ENCODE data around the gene GFRA4.

The GFRA4 gene

DNA sequence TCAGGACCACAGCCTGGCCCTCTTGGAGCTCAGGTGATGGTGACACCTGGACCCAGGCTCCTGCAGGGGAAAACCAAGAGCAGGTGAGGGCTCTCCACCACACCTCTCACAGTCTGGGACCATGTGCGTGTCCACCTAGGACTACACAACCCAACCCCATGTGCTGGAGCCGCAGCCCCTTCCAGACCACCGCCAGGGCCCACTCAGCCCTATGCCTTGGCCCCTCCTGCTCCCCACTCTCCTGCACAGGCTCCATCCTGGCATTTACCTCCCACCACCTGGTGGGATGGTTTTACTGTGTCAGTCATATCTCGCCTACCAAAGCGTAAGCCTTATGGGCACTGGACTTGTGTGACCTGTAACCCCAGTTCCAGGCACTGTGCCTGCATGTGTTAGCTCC lies 31.7 kb upstream of the GFRA4 start:
- no peak for DNase-seq (ENCODE audit: low read depth in 2 of 2, low spot score in 1 of 2)

DNA sequence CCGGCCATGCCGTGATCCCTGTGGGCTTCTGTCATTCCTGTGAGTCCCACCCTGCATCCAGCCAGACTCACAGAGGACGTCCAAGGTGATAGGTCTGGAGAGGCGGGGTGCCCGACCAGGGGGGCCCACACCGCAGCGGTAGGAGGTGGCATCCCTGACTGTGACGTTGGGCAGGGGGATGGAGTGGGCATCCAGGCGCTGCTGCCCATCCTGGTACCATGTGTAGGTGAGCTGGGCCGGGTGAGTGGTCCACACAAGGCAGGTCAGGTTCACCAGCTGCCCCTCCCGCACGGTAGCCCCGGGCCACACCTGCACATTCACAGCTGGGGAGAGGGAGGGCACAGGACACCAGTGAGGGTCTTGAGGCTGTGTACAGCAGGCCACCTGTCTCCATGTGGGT lies 30.2 kb upstream of the GFRA4 start:
- DNase-seq (ENCODE audit: low read depth in 2 of 2, low spot score in 1 of 2): no peak

DNA sequence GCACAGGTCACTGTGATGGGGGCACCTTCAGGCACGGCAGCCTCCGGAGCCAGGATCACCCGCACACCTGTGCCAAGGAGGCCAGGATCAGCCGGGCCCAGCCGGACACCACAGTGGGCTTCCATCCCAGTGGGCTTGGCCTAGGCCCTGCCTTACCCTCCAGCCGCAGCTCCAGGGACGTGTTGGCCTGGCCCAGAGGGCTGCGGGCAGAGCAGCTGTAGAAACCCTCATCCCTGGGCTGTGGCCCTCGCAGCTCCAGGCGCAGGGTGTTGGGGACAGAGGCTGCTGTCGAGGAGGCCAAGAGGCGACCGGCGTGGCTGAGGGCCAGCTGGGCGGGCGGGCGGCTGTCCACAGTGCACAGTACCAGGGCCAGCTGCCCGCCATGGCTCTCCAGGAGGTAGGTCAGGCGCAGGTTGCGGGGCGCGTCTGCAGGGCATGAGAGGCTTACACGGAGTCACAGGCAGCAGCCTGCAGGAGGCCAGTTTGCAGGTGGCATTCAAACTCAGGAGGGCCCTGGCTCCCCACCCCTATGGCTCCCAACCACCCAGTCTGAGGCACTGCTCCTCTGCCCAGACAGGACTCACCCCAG lies 29.6 kb upstream of the GFRA4 start:
- DNase-seq (ENCODE audit: low read depth in 2 of 2, low spot score in 1 of 2): no peak

DNA sequence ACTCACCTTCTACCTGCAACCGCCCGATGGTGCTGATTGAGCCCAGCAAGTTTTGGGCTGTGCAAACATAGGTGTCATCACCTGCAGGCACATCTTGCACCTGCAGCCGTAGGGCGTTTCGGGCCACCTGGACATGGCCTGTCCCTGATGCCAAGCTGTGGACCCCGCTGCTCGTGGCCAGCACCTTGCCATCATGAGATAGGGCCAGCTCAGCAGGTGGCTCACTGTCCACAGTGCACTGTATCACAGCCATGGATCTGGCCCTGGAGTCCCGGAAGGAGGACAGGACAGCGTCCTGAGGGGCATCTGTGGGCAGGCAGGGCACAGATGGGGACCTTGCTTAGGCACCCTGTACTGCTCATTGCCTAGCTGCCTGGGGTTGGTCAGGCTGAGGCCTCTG lies 28.7 kb upstream of the GFRA4 start:
- no peak for DNase-seq (ENCODE audit: low read depth in 2 of 2, low spot score in 1 of 2)

DNA sequence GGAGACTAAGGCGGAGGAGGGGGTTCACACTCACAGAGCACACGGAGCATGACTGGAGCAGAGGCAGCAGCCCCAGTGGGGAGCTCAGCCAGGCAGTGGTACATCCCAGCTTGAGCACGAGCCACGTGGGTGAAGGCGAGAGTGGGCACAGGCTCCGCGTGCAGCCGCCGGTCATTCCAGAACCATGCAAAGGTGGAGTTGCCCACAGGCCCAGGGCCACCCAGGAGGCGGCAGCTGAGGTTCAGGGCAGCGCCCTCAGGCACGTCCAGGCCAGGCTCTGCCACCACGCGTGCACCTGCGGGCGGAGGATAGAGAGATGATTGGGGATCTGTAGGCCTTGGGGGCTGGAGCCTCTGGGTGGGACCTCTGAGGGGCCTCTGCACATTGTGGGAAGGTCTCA lies 28.1 kb upstream of the GFRA4 start:
- DNase-seq (ENCODE audit: low read depth in 2 of 2, low spot score in 1 of 2): no peak

DNA sequence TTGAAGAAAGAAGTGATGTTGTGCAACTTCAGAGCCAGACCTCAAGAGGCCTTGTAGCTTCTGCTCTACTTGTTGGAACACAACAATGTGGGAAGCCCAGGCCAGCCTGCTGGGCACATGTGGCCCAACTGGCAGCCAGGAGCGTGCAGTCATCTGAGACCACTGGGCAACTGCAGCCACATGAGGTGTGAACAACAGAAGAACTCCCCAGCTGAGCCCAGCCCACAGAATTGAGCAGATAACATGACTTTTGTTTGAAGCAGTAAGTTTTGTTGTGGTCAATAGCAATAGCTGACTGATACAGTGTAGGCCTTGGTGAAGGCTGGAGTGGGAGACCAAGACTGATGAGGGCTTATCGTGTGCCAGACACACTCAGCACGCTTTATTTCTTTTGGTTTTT lies 27.2 kb upstream of the GFRA4 start:
- no peak for DNase-seq (ENCODE audit: low read depth in 2 of 2, low spot score in 1 of 2)

DNA sequence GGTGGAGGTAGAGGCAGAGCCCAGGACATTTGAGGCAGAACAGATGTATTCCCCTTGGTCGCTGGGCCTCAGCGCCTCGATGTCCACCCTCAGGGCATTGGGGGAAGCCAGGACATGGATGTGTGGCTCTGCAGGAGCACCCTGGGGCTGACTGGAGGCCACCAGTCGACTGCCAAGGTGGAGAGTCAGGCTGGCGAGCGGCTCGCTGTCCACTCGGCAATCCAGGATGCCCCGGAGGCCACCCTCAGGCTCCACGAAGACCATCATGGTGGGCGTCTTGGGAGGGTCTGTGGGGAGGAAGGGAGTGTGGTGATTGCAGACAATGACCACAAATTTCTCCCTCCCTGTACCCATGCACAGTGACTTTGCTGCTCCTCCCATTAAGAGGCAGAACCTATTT lies 26.8 kb upstream of the GFRA4 start:
- DNase-seq (ENCODE audit: low read depth in 2 of 2, low spot score in 1 of 2): no peak

DNA sequence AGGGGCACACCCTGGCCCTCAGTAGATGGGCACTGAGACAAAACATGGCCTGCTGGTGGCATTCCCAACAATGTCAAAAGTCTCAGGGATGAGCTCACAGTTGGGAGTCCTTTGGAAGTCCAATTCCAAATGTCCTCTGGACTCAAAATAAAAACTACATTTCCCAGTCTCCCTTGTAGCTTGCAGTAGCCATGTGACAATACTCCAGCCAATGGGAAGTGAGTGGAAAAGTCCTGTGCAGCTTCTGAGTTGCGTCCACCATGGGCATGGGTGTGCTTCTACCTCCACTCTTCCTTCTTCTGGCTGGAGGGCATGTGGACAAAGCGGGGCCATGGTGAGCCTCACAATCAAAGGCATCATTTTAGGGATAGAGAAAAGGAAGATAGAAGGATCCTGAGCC lies 24.5 kb upstream of the GFRA4 start:
- no peak for DNase-seq (ENCODE audit: low read depth in 2 of 2, low spot score in 1 of 2)

DNA sequence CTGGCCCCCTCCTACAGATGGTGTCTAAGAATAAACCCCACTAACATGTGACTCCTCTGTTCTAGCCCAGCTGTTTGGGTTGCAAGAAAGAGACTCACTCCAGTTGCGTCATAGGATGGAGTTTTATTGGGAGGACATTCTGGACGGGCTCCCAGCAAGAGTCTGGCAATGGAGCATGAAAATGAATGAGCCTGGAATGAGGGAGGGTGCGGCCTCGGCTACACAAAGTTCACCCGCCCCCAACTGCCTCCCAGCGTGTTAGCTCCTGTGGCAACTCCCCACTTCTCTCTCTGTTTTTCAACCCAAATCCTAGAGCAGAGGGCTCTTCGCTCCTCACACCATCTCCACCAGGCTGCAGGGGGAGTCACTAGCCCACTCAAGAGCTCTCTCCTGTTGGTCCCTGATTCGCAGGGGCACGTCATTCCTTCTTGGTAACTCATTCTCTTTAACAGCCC lies 23.7 kb upstream of the GFRA4 start:
- no peak for DNase-seq (ENCODE audit: low read depth in 2 of 2, low spot score in 1 of 2)

DNA sequence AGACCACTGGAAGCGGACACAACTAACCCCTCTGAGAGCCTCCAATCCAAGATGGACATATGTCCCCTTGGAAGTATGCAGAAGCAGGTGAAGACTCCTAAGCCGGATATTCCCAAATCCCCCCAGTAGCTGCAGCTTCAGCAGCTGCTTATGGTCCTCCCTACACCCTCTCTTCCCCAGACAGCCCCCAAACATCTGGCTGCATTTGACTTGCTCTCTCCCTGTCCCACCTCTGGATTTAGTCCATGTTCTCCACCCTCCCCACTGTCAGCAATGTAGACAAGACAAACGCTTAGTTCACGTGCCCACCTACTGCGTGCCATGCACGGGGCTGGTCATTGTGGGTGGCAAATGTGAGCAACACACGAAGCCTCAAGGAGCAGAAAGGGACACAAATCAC lies 23.2 kb upstream of the GFRA4 start:
- no peak for DNase-seq (ENCODE audit: low read depth in 2 of 2, low spot score in 1 of 2)

DNA sequence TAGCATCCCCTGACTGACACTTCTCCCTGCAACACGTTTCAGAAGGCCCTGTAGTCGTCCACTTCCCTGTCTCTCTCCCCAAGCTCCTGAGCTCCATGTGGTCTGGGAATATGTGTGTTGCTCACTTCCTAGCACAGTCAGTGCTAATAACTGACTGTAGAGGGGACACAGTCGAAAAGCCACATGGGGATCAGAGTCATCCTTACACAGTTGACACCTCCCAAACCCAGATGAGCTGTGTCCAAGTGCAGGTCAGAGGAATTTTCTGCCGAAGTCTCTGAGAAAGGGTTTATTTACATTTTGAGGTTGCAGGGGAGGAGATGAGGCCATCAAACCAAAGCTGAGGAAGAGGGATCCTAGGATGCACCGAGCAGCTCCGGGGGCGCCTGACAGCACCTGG lies 22.1 kb upstream of the GFRA4 start:
- no peak for DNase-seq (ENCODE audit: low read depth in 2 of 2, low spot score in 1 of 2)

DNA sequence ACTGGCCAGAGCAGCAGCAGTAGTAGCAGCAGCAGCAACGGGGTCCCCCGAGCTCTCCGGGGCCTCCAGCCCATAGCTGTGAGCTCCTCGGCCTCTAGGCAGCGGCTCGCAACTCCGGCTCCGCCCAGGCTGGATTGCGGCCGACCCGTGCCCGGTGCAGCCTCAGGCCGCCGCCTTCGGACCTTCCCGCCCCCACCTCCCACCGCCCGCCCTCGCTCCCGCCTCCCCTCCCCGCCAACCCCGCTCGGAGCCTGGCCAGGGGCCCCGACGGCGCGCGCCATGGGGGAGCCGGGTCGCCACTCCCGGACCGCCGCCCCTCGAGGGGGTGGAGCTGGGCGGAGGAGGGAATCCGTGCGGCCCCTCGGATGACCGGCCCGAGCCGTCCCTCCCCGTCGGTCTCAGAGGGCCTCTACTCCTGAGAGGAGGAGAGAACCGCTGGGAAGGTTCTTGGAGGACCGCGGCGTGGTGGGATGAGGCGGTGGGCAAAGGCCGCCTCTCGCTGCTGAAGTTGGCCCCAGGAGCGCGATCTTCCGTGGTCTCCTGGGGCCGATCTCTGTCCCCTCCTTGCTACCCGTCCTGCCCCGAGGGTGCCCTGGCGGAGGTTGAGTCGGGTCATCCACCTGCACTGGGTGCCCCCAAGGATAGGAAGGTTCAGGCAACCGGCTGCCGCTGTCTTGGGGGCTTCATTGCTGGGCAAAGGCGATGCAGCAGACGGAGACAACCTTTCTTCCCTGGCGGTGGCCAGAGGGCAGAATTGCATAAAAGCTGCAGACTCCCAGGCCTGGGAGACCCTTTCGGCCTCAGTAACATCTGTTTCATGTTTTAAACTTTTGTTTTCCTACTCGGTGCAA lies 19.0 kb upstream of the GFRA4 start, which contains the start of gene ADAM33:
TSS of gene ADAM33 (minus strand) at position 80 of the 851 bp plus-strand sequence. CDS start at position 74, 6 bp downstream.
- no peak for DNase-seq (ENCODE audit: low read depth in 2 of 2, low spot score in 1 of 2)

DNA sequence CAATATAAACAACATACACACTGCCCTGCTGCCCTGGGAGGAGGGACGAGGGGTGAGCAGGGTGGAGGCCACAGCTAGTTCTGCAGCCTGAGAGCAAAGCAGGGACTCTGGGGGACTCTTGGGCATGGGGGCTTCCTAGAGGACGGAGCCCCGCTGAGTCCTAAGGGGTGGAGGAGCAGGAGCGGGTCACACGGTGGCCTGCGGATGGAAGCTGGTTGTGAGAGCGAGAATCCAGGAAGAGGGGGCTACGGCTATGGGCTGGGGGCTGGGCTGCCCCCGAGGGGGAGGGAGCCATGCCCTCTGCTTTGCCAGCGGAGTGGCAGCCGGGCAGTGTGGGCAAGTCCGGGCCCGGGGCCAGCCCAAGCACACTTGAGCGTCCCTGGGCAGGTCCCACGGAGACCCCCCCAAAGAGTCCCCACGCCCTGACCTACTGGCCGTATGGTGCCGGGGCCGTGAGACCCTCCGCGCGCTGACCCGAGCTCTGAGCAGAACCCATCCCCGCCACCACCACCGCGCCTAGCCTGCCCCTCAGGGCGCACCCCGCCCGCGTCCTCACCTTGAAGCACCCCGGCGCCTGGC lies 18.2 kb upstream of the GFRA4 start:
- no peak for DNase-seq (ENCODE audit: low read depth in 2 of 2, low spot score in 1 of 2)

DNA sequence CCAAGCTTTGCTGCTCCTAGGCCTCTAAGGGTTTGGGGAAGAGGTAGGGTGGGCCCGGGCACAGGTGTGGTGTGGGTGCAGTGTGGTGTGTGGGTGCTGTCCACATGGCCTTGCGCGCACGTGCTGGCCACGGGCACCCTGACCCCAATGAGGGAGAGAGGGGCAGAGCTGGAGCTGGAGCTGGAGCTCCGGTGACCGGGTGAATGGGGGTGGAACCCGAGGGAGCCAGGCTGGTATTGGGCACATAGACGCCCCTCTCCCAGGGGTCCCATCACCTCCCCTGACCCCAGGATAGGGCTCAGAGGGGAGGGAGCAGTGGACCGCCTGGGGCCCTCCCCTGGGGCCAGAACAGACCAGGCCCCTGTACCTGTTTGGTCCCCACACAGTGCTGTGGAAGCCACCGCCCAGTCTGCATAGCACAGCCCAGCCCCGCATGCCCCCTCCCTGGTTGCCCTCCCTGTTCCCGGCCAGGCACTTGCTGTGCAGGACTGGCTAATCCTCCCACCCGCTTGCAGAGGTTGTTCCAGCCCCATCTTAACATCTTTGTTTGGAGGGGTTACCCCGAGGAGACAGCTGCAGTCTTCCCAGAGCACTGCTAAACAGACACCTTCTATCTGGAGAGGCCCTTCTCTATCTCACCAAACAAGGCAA lies 17.6 kb upstream of the GFRA4 start:
- no peak for DNase-seq (ENCODE audit: low read depth in 2 of 2, low spot score in 1 of 2)

DNA sequence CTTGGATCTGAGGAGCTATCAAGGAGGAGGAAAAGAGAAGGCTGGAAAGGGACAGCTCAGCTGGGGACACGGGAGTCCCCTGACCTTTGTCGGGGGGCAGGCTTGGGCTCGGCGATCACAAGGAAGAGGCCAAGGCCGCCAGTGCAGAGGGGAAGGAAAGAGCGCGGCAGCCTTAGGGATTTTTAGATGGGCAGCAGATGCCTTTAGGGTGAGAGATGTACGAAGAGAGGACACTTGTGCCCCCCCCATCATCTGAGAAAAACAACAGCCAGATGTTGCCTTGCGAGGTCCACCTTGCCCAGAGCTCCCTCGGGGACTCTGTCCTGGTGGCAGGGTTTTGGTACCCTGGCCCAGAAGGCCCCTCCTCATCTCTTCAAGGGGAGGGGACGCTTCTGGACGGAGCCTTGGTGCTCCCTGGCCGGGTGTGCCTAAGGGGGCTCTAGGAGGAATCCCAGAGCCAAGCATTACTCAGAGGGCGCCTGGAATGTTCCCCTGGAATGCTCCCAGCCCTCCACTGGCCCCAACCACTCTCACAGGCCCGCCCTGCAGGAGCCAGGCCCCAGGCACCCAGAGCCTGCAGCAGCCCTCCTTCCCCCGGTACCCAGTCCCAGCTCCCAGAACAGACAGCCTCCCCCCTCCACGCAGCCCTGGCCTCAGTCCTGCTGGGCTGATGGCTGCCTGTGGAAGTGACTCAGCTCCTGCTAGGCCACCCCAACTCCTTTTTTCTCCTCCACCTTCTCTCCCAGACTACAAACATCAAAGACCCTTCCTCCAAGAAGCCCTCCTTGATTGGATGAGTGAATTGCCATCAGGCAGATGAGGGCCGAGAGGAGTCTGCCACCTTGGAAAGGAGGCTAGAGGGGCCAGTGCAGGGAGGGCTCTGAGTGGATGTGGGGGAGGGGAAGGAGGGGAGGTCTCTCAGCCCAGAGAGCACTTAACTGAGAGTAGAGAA lies 16.8 kb upstream of the GFRA4 start:
- DNase-seq (ENCODE audit: low read depth in 2 of 2, low spot score in 1 of 2): no peak

DNA sequence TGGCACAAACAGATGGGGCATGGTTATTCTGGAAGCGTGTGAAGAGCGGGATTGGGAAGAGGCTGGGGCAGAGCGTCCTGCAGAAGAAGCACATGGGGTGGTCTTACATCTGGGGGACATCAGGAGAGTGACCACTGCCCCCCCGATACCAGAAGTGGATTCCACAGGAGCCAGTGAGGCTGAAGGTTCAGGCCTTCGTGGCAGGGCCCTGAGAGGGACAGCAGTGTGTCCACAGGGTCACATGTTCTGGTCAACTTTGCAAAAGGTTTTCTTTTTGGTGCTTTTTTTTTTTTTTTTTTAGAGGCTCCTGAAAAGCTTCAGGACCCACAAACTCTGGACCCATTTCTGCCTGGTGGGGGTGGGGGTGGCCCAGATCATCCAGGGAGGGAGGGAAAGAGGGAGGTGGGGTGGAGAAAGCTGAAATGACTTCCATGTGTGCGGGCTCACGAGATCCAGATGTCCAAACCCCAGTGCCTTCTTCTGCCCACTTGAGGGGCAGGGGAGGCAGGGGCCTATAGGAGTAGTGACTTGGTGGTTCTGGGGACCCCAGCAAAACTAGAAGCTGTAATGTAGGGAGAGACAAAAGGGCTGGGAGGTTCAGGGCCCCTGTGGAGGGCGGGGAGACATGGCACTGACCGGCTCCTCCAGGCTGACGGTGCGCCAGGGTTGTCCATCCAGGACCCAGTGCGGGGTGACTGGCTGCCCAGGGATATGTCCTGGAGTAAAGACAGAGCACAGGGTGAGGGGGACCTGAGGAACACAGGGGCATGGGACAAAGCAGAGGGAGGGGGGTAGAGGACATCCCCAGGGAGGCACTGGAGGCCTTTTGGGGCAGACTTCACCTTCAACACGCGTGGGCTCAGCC lies 15.9 kb upstream of the GFRA4 start:
- no peak for DNase-seq (ENCODE audit: low read depth in 2 of 2, low spot score in 1 of 2)

DNA sequence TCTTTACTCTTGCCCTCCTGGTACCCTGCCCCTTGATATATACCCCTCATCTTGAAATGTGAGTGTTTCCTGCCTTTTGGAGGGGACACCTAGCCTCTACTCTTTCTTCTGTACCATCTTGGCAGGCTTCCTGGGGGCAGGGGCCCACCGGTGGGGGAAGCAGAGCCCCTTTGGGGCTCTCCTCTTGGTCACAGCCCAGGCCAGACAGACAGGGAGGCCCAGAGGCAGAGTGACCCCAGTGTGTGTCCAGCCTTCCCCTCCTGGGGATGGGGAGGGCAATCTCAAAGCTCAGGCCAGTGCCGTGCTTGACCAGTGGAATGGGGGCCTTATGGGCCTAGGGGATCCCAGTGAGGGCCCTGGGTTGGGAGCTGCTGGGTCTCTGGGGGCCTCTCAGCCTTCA lies 15.0 kb upstream of the GFRA4 start:
- DNase-seq (ENCODE audit: low read depth in 2 of 2, low spot score in 1 of 2): no peak

DNA sequence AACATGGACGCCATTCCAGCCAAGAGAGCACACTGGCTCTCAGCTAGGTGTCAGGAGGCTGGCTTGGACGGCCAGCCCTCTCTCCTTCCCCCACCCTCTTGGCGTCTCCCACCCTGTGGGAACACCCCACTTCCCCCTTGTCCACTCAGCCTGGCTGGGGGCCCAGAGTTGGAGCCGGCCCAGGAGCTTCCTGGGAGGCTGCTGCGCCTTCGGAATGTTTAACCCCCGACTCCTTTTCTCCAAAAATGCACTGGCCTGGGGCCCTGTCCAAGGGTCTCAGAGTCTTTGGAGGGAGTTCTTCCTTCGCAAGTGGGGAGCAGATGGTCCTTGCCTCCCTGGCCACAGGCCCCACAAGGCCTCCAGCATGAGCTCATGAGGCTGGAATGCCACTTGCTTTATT lies 14.5 kb upstream of the GFRA4 start:
- DNase-seq (ENCODE audit: low read depth in 2 of 2, low spot score in 1 of 2): no peak

DNA sequence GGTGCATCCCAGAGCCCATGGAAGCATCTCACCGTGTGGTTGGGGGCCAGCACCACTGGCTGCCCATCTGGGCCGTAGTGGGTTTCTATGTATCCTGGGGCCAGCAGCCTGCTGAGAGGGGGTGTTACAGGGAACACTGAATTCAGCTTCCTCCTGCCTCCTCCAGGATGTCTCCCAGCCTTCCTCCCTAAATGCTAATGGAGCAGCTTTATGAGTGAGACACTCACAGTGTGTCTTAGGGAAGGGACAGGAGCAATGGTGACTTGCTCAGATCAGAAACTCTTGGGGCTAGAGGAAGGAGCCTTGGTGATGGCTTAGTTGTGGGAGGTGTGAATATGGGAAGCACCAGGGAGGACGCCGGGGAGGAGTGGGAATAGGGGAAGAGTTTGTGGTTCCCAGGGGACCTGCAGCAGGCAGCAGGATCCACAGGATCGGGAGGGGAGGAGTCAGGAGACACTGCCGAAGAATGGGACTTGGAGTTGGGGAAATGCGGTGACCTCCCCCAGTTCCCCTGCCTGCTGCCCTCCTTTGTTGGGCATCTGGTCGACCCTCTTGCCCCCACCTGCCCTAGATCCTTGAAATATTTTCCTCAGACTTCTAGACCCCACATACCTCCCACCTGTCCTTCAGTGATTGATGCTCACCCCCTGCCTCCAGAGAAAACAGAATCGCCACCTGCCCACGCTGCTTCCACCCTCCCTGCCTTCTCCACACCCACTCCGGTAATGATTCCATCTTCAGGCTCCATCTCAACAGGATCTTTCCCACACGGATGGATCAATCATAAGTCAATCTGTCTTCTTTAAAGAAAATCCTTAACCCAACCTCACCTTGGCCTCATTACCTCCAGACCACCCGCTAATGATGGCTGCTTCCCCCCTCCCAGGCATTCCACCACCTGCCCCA lies 12.0 kb upstream of the GFRA4 start:
- no peak for DNase-seq (ENCODE audit: low read depth in 2 of 2, low spot score in 1 of 2)

All from stimulated activated CD8-positive, alpha-beta memory T cell treated with anti-CD3 and anti-CD28 coated beads, Interleukin-4, amount 100 ng/mL, for 1 hour (primary cell).